NK-92 (cell line): ENCODE measurements around the gene RCCD1.
"Not testable (repeated sequence)": the region's sequence is repeated elsewhere in the genome, so short reads cannot be mapped to it uniquely, and the experiment has no call there.

Source experiments
- DNase-seq: peaks from one replicate; lab custom pipeline; 2025; ENCODE audit not compliant: unreplicated experiment; lab: John Stamatoyannopoulos, UW

The RCCD1 gene, protein sequence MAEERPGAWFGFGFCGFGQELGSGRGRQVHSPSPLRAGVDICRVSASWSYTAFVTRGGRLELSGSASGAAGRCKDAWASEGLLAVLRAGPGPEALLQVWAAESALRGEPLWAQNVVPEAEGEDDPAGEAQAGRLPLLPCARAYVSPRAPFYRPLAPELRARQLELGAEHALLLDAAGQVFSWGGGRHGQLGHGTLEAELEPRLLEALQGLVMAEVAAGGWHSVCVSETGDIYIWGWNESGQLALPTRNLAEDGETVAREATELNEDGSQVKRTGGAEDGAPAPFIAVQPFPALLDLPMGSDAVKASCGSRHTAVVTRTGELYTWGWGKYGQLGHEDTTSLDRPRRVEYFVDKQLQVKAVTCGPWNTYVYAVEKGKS

DNA sequence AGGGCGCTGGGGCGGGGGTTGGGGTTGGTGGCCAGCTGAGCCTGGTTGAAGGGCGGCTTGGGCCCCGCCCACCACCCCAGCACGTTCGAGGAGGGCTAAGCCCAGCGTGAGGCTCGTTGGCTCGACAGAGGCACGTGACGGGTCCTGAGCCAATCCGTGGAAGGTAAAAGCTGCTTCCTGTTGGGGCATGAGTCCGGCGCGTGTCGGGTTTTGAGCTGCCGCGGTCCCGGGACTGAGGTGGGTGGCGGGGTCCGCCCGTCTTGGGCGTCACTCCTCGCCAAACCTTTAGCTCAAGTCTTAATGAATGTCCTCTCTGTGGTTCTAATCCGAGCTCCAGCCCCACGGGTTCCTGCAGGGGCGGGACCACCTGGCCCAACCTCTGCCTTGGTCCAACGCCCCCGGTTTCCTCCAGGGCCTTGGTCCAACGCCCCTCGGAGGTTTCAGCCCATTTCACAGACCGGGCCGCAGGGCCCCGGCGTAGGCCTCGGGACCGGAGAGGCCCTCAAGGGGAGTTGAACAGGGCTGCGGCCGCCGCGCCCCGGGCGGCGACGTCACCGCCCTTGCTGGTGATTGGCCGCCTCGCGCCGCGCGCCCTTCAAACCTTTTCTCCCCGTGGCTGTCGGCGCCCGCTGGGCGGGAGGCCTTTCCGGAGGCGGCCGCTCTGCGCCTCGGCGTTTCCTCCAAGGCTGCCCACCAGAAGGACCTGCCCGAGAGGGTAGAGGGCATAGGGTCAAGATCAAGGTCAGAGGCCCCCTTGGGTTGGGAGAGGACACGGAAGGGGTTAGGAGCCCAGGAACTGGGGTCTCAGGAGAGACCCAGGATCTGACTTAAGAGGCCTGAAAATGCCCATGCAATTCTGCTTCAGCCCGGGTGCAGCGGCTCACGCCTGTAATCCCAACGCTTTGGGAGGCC is at the start of gene RCCD1:
Gene RCCD1 (plus strand): TSS at position 173 of the 912 bp plus-strand sequence. CDS start 1,851 bp downstream, outside the sequence.
- DNase-seq = peak; percentile 40

DNA sequence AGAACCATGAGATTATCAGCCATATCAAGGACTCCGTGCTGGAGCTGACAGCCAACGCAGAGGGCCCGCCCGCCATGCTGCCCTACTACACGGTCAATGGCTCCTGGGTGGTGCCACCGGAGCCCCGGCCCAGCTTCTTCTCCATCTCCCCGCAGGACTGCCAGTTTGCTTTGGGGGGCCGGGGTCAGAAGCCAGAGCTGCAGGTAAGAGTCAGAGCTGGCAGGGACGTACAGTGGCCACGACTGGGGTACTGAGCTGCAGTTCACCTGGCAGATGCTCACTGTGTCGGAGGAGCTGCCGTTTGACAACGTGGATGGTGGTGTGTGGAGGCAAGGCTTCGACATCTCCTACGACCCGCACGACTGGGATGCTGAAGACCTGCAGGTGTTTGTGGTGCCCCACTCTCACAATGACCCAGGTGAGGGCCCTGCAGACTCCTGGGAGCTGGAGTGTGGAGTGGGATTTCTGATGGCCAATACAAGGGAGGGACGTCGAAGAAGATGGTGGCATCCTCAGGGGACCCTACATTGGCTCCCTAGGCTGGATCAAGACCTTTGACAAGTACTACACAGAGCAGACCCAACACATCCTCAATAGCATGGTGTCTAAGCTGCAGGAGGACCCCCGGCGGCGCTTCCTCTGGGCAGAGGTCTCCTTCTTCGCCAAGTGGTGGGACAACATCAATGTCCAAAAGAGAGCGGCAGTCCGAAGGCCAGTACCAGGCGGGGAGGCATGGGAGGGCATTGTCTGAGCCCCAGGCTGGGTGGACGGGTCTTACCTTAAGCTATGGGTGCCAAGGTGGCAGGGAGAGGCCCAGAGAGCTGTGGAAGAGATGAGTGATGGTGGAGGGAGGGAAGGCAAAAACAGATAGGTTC is 49.1 kb upstream of the RCCD1 start:
- DNase-seq = no peak

DNA sequence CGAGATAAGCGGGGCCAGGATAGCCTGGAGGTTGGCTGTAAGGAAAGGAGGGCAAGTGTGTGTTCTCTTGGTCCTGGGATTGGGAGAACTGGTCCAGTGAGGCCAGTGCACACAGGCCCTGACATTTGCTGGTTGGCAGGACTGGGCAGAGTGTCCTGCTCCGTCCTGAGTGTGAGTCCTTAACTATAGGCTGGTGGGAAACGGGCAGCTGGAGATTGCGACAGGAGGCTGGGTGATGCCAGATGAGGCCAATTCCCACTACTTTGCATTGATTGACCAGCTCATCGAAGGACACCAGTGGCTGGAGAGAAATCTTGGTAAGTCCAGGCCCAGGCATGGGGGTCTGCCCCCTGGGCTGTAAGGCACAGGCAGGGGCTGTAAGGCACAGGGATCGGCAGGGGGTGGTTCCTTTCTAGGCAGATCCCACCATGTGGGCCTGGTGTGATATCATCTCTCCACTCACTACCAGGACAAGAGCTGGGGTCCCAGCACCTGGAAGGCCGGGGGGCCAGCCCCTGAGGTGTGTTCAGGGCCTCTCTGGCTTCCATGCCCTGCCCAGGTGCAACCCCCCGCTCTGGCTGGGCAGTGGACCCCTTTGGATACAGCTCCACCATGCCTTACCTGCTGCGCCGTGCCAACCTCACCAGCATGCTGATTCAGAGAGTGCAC is 48.4 kb upstream of the RCCD1 start:
- no peak for DNase-seq

DNA sequence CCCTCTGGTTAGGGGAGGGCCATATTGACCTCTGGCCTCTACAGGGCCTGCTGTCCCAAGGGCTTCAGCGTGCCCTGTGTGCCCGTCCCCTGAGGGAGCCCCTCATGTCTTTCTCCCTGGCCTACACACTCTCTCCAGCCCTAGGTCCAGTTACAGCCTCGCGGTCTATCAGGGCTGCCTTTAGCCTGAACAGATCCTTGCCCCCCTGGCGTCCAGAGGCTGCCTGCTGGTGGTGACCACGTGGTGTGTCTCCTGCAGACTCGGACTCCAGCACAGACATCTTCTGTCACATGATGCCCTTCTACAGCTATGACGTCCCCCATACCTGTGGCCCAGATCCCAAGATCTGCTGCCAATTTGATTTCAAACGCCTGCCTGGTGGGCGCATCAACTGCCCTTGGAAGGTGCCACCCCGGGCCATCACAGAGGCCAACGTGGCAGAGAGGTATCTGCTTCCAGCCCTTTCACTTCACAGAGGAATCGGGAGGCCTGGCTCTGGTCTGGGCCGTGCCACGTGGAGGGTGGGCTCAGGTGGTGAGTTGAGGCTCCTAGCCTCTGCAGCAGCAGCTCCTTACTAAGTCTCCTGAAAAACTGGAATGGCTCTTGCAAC is 47.5 kb upstream of the RCCD1 start:
- DNase-seq = no peak

DNA sequence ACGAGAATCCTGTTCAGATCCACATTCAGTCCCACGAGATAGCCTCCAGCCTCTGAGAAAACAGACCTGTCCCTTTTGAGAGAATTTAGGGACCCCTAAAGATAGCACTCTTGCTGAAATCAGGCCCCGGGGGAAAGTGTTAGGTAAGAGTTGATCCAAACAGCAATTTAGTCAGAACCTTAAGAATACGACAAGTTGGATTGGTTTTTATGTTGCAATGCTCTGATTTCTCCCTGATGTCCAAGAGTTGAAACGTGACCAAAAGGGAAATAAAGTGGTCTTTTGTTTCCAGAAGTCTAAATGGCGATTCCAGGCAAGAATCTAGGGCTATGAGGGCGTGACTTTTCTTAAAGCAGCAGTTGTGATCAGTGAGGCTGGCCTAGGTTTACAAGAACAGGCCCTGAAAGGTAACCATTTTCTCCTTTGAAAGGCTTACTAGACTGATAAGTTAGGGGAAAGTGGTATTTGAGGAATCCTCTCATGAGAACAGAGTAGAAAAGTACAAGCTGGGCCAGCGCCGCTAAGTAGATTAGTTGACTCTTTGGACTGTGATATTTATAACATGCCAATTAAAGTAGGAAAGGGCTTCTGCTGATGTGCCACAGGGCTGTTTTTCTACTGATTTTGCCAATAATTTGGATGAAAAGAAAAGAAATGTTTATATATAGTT is 46.7 kb upstream of the RCCD1 start:
- DNase-seq = no peak

DNA sequence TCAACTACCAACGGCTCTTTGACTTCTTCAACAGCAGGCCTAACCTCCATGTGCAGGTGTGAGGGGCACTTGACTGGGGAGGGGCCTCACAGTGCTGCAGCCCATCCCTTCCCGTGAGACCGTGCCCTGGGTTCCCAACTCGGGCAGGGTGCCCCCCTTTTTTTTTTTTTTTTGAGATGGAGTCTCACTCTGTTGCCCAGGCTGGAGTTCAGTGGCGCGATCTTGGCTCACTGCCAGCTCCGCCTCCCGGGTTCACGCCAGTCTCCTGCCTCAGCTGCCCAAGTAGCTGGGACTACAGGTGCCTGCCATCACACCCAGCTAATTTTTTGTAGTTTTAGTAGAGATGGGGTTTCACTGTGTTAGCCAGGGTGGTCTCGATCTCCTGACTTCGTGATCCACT is 45.2 kb upstream of the RCCD1 start:
- not testable (repeated sequence) for DNase-seq

DNA sequence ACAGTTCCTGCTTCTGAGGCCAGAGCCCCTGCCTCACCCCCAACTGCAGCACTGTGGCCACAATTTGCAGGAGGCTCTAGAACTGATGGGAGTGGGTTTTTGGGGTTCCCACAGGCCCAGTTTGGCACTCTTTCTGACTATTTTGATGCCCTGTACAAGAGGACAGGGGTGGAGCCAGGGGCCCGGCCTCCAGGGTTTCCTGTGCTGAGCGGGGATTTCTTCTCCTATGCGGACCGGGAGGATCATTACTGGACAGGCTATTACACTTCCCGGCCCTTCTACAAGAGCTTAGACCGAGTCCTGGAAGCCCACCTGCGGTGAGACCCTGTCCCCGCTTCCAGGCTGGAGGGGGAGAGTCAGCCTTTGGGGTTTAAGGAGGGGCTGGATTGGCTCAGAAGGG is 44.7 kb upstream of the RCCD1 start:
- no peak for DNase-seq

DNA sequence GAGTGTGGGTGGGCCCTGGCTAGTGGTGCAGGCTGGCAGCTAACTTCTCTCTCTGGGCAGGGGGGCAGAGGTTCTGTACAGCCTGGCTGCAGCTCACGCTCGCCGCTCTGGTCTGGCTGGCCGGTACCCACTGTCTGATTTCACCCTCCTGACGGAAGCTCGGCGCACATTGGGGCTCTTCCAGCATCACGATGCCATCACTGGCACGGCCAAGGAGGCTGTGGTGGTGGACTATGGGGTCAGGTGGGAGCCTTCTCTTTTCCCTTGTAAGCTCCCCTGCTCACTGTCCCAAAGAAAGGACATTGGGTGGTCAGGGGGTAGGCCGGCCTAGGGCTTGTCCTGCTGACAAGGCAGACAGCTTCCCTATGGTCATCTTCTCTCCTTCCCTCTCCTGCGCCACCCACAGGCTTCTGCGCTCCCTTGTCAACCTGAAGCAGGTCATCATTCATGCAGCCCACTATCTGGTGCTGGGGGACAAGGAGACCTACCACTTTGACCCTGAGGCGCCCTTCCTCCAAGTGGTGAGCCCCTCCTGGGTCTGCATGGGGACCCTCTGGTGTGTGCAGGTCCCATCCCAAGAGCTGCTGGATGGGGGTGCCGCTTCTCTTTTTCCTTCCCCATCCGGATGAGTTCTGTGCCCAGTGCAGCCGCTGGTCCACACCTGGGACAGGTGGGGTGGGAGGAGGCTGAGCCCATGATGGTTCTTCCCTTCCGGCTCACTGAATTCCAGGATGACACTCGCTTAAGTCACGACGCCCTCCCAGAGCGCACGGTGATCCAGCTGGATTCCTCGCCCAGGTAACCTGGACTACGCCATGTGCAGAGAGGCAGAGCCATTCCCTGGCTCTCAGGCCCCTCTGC is 44.0 kb upstream of the RCCD1 start:
- DNase-seq = no peak

DNA sequence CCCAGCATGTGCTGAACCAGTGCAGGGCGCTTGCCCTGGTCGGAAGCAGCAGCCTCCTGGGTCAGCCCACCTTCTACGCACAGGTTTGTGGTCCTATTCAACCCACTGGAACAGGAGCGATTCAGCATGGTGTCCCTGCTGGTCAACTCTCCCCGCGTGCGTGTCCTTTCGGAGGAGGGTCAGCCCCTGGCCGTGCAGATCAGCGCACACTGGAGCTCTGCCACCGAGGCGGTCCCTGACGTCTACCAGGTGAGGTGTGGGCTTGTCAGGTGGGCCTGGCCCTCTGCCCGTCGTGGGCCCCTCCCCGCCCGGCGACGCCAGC is 43.4 kb upstream of the RCCD1 start:
- DNase-seq = no peak

DNA sequence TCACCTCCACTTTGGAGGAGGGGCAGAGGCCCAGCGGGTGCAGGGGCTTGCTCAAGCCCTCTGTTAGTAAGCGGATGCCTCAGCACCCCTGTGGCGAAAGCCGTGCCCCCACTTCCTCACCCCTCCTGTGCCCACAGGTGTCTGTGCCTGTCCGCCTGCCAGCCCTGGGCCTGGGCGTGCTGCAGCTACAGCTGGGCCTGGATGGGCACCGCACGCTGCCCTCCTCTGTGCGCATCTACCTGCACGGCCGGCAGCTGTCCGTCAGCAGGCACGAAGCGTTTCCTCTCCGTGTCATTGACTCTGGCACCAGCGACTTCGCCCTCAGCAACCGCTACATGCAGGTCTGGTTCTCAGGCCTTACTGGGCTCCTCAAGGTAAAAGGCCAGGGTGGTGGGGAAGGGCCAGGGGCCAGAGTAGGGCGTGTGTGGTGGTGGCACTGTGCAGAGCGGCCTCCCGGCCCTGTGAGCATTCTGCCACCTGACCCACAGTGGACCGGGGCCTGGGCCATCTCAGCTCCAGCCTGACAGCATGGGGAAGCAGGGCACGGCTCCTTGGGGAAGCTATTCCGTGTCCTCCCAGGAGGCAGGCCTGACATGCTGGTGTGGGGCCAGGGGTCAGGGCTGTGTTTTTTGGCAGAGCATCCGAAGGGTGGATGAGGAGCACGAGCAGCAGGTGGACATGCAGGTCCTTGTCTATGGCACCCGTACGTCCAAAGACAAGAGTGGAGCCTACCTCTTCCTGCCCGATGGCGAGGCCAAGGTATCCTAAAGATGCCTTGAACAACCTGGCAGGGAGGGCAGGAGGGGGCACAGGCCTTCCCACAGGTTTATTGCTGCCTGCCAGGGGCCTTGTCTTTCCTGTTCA is 42.5 kb upstream of the RCCD1 start:
- DNase-seq = no peak

DNA sequence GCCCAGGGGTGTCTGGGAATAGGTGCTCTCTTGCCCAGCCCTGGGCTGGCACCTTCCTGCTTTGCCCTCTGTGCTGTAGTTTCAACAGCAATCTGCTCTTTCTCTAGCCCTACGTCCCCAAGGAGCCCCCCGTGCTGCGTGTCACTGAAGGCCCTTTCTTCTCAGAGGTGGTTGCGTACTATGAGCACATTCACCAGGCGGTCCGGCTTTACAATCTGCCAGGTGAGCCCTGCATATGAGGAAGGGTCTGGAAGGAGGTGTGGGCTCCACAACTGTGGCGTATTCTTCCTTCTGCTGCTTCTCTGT is 42.0 kb upstream of the RCCD1 start:
- DNase-seq = no peak

DNA sequence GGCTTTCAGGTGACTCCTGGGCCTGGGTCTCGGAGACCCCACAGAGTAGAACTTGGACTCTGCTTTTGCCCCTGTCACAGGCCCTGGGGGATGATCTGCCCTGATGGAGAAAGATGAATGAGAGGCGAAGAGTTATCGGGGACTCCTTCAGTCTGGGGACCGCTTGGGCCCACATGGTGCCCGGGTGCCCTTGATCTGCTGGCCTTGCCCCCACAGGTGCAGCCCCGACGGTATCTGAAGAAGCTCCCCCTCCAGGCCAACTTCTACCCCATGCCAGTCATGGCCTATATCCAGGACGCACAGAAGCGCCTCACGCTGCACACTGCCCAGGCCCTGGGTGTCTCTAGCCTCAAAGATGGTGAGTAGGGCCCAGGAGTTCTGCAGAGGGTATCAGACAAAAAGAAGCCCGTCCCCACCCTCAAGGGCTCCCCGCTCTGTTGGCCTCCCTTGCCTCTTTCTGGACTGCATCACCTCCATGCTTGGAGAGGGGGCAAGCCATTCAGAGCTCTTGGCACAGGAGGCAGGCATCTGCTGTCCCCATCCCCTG is 41.2 kb upstream of the RCCD1 start:
- no peak for DNase-seq

DNA sequence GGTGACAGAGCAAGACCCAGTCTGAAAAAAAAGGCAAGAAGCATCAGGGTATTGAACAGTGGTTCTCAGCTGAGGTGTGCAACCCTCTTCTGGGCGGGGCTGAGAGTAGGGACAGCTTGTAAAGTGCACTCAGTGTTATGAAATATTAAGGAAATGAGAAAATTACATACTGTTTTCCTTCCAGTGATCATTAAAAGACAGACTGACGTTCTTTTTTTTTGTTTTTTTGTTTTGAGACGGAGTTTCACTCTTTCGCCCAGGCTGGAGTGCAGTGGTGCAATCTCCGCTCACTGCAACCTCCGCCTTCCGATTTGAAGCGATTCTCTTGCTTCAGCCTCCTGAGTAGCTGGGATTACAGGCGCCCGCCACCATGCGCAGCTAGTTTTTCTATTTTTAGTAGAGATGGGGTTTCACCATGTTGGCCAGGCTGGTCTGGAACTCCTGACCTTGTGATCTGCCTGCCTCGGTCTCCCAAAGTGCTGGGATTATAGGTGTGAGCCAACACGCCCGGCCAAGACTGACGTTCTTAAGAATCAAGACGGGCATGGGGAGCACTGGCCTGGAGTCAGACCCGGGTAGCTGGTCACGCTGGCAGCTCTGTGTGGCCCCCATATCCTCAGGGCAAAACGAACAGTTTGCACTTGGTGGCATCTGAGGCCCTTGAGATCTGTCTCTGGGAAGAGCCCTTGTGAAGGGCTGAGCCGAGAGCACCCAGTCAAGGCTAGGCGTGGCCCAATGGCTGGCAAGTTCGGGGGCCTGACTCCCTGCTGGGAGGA is 40.2 kb upstream of the RCCD1 start:
- DNase-seq = no peak

DNA sequence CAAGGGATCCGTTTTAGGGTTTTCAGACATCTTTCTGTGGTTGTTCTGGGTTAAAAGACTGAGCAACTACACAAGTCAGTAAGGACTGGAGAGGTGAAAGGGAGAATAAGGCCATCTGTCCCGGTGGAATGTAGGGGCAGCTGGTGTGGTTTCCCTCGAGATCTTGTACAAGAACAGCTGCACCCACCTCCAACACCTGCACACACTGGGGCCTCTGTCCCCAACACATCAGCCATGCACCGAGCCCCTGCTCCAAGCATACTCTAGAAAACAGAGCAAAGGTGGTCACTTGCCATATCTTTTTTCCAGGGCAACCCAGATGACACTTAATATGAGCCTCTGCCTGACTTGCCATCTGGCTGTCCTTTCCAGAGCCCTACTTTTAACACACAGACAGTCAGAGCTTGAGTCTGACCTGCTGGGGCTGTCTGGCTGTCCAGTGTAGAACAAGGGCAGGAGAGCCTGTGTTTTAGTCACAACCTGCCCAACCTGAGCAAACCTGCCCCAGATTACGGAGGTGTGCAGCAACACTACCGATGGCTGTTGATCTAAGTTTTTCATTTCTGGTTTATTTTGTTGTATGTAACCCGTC is 39.4 kb upstream of the RCCD1 start:
- no peak for DNase-seq

DNA sequence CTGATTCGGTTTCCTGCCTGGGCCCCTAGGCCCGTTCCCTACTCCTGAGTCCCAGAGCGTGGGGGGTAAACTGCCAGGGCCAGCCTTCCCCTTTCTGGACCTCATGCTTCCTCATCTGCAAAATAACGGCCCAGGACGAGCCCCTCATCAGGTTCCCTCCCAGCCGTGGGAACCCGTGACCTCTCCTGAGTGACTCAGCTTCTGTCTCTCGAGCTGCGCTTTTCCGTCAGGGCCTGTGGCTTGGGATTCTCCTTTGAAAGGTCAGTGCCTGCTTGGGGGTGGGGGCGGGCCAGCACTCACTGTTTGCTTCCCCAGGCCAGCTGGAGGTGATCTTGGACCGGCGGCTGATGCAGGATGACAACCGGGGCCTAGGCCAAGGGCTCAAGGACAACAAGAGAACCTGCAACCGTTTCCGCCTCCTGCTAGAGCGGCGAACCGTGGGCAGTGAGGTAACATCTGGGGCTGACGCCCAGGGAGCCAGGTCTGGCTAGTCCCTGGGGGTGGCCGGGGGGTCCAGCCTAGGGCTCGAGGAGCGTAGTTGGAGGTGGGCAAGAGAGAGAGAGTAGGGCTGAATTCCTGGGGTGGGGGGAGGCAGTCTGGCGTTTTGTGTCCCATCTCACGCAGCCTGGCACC is 38.8 kb upstream of the RCCD1 start:
- no peak for DNase-seq

DNA sequence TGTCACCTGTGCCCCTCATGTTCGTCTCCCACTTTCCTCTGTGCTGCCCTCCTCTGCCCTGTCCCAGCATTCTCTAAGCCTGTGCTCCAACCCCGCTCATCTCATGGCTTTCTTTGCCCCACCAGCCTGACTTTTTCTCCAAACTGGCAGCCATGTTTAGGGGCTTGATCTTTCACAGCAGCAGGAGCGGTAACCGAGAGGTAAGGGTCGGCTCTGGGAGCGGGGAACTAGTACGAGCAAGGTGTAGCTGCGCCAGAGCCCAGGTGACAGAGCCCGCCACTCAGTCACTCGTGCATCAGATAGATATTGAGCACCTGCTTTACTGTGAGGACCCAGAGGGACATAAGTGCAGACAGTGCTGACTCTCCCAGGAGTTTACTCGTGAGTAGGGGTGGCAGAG is 38.2 kb upstream of the RCCD1 start:
- DNase-seq = no peak
